ENCODE data around the gene MBLAC1. TPM values are rescaled to one million over a fixed set of nuclear protein-coding genes. Genes with fewer than 3 reads are reported as not detected.

MBLAC1 gene
- total and polyA plus RNA-seq, 9 of the 15 experiments (the other 6 are each of a cell fraction or from before 2014, with no cell fraction given): 0.03 to 3.1 (median 0.52) TPM

DNA sequence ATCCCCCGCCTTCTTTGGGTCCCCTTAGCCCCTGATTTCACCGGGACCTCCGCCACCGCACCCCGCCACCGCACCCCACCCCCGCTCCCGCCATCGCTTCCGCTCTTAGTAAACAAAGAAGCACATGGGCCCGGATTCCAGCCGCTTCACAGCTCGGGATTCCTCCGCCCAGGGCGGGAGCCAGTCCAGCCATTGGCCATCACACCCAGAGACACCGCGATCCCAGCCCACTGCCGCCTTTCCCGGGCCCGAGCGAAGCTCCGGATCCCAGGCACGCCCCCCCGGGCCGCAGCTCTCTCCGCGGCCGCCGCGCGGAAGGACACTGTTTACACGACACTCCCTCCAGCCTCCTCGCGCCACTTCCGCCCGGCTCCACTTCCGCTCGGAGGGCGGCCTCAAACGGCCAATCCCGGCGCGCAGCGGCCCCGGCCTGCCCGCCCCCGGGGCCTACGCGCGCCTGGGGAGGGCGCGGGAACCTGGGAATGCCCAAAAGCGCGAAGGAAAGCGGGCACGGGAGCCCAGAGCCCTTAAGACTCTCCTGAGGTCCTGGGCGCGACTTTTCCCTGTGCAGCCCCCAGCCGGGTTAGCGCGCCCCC, 26.2 kb upstream of the MBLAC1 start (continued):
- TF ChIP-seq RBM39 (optimal IDR thresholded peaks at IDR 0.05; ENCODE audit: low read depth, low read length): no peak
- no peak for TF ChIP-seq ZNF197 (CRISPR knock-in tag; IDR thresholded peaks at IDR 0.05; ENCODE audit: low read depth)
- TF ChIP-seq RUNX1 (IDR thresholded peaks at IDR 0.05; ENCODE audit: low read depth): no peak
- TF ChIP-seq BCOR (IDR thresholded peaks at IDR 0.05): peak; percentile 34; the same call in 1 of the 2 replicates
- TF ChIP-seq, protein P1, sequence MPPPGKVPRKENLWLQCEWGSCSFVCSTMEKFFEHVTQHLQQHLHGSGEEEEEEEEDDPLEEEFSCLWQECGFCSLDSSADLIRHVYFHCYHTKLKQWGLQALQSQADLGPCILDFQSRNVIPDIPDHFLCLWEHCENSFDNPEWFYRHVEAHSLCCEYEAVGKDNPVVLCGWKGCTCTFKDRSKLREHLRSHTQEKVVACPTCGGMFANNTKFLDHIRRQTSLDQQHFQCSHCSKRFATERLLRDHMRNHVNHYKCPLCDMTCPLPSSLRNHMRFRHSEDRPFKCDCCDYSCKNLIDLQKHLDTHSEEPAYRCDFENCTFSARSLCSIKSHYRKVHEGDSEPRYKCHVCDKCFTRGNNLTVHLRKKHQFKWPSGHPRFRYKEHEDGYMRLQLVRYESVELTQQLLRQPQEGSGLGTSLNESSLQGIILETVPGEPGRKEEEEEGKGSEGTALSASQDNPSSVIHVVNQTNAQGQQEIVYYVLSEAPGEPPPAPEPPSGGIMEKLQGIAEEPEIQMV (tag; conservative IDR thresholded peaks at IDR 0.05; ENCODE audit: low read depth): no peak
- TF ChIP-seq THRAP3 (IDR thresholded peaks at IDR 0.05; ENCODE audit: borderline replicate concordance): no peak
- peak; percentile 50 for TF ChIP-seq FIP1L1 (IDR thresholded peaks at IDR 0.05; ENCODE audit: low read depth, low read length, poor library complexity, severe bottlenecking)
- TF ChIP-seq, protein P2, sequence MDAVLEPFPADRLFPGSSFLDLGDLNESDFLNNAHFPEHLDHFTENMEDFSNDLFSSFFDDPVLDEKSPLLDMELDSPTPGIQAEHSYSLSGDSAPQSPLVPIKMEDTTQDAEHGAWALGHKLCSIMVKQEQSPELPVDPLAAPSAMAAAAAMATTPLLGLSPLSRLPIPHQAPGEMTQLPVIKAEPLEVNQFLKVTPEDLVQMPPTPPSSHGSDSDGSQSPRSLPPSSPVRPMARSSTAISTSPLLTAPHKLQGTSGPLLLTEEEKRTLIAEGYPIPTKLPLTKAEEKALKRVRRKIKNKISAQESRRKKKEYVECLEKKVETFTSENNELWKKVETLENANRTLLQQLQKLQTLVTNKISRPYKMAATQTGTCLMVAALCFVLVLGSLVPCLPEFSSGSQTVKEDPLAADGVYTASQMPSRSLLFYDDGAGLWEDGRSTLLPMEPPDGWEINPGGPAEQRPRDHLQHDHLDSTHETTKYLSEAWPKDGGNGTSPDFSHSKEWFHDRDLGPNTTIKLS (IDR thresholded peaks at IDR 0.05; ENCODE audit: borderline replicate concordance, low read depth): peak; percentile 75
- TF ChIP-seq ELF4 (CRISPR knock-in tag; IDR thresholded peaks at IDR 0.05): peak; percentile 72
- no peak for TF ChIP-seq CBFB (CRISPR knock-in tag; IDR thresholded peaks at IDR 0.05)
- no peak for TF ChIP-seq ZNF347 (CRISPR knock-in tag; IDR thresholded peaks at IDR 0.05; ENCODE audit: low read depth)
- TF ChIP-seq, protein P3, sequence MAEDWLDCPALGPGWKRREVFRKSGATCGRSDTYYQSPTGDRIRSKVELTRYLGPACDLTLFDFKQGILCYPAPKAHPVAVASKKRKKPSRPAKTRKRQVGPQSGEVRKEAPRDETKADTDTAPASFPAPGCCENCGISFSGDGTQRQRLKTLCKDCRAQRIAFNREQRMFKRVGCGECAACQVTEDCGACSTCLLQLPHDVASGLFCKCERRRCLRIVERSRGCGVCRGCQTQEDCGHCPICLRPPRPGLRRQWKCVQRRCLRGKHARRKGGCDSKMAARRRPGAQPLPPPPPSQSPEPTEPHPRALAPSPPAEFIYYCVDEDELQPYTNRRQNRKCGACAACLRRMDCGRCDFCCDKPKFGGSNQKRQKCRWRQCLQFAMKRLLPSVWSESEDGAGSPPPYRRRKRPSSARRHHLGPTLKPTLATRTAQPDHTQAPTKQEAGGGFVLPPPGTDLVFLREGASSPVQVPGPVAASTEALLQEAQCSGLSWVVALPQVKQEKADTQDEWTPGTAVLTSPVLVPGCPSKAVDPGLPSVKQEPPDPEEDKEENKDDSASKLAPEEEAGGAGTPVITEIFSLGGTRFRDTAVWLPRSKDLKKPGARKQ (CRISPR knock-in tag; IDR thresholded peaks at IDR 0.05): no peak
- no peak for TF ChIP-seq POLR2A (conservative IDR thresholded peaks at IDR 0.05)
- no peak for TF ChIP-seq CBX5 (IDR thresholded peaks at IDR 0.05; ENCODE audit: borderline replicate concordance, low read depth)
- TF ChIP-seq KLF16 (IDR thresholded peaks at IDR 0.05): no peak
- TF ChIP-seq, protein P4, sequence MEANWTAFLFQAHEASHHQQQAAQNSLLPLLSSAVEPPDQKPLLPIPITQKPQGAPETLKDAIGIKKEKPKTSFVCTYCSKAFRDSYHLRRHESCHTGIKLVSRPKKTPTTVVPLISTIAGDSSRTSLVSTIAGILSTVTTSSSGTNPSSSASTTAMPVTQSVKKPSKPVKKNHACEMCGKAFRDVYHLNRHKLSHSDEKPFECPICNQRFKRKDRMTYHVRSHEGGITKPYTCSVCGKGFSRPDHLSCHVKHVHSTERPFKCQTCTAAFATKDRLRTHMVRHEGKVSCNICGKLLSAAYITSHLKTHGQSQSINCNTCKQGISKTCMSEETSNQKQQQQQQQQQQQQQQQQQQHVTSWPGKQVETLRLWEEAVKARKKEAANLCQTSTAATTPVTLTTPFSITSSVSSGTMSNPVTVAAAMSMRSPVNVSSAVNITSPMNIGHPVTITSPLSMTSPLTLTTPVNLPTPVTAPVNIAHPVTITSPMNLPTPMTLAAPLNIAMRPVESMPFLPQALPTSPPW (CRISPR knock-in tag; IDR thresholded peaks at IDR 0.05): peak; percentile 84
- TF ChIP-seq MCM2 (IDR thresholded peaks at IDR 0.05; ENCODE audit: low read depth): no peak
- TF ChIP-seq SMARCA4 (IDR thresholded peaks at IDR 0.05): no peak
- TF ChIP-seq ZNF384 (IDR thresholded peaks at IDR 0.05; ENCODE audit: low read depth, low read length): peak; percentile 30; the same call in 1 of the 2 replicates
- peak; percentile 87 to 89 for TF ChIP-seq TEAD1 (CRISPR knock-in tag; IDR thresholded peaks at IDR 0.05)
- TF ChIP-seq SMAD3 (CRISPR knock-in tag; conservative IDR thresholded peaks at IDR 0.05): peak; percentile 84
- no peak for TF ChIP-seq POLR3A (IDR thresholded peaks at IDR 0.05; ENCODE audit: borderline replicate concordance, extremely low read depth, insufficient read depth, insufficient read length)
- peak; percentile 85 for TF ChIP-seq MXI1 (IDR thresholded peaks at IDR 0.05; ENCODE audit: low read depth, low read length)
- TF ChIP-seq JUN (IDR thresholded peaks at IDR 0.05; ENCODE audit: borderline replicate concordance, low read depth, low read length): no peak
- no peak for TF ChIP-seq JUN (CRISPR knock-in tag; IDR thresholded peaks at IDR 0.05; ENCODE audit: borderline replicate concordance)
- TF ChIP-seq ZNF23 (CRISPR knock-in tag; IDR thresholded peaks at IDR 0.05): no peak
